Prostate gland (tissue), 2 donors: ENCODE data around the gene MBIP. TPM values are rescaled to one million over a fixed set of nuclear protein-coding genes. Genes with fewer than 3 reads are reported as not detected.

Experiments
- DNase-seq: peaks from one replicate; pipeline ENCODE4 v3.0.0-alpha.2; 2019; ENCODE audit warnings: low spot score
- H3K27ac ChIP-seq, 2 donors: fragments of 200-600 bp; sonication (generic); 2 replicates each; pipeline ENCODE4 v1.5.1; 2017 to 2019
- H3K27me3 ChIP-seq: fragments of 200-600 bp; sonication (generic); replicated peaks from 2 replicates; pipeline ENCODE4 v1.5.1; 2019; ENCODE audit not compliant: insufficient read depth
- H3K36me3 ChIP-seq, 2 donors: fragments of 200-600 bp; sonication (generic); 1 replicate in 1 of 2; 2 replicates in 1 of 2; pipeline versions ENCODE4 v1.5.1 to v1.8.1; 2017 to 2019
- H3K4me1 ChIP-seq: fragments of 200-600 bp; sonication (generic); replicated peaks from 2 replicates; pipeline ENCODE4 v1.5.1; 2019
- H3K4me3 ChIP-seq, 2 donors: fragments of 200-600 bp; sonication (generic); 2 replicates each; pipeline ENCODE4 v1.5.1; 2017 to 2019
- H3K9me3 ChIP-seq: fragments of 200-600 bp; sonication (generic); 2 replicates; pipeline ENCODE4 v1.5.1; 2017
- POLR2A ChIP-seq: fragments of 450-650 bp; IDR thresholded peaks from one replicate; pipeline ENCODE4 v1.6.1; 2016; ENCODE audit warnings: antibody characterized with exemption, mild to moderate bottlenecking
- POLR2AphosphoS5 ChIP-seq: sonication (generic); formaldehyde crosslinking; IDR thresholded peaks from one replicate; pipeline ENCODE4 v1.6.1; 2017; ENCODE audit warnings: antibody characterized with exemption
- WGBS: methylation state at CpG from one replicate; pipeline ENCODE4 v1.1.5; 2018; 5-methylcytosine and 5-hydroxymethylcytosine counted together
- intact Hi-C: fragments of 100-400 bp; cut with DNase I; formaldehyde crosslinking; loops from one replicate; pipeline ENCODE4 v1.14.2; 2022
- total RNA-seq, 2 donors: library from RNA; depleted of rRNA; stranded (reverse); fragments of >200 nt; gene quantifications; one replicate each; pipeline ENCODE4 v1.1.0, GENCODE V29; 2016
- TF ChIP-seq, protein P1 (sequence below), 4 experiments: fragments of 200-600 bp in 2 of 4; fragments of 450-650 bp in 2 of 4; sonication (generic) in 2 of 4; IDR thresholded peaks; 1 replicate in 3 of 4; 2 replicates in 1 of 4; pipeline ENCODE4 v1.5.1; 2016 to 2019; ENCODE audit warnings: antibody characterized with exemption in 4 of 4, mild to moderate bottlenecking in 2 of 4, moderate library complexity in 2 of 4

Gene MBIP
- total RNA-seq, 2 donors from 2014 or later = 15.0 to 17.7 TPM

DNA sequence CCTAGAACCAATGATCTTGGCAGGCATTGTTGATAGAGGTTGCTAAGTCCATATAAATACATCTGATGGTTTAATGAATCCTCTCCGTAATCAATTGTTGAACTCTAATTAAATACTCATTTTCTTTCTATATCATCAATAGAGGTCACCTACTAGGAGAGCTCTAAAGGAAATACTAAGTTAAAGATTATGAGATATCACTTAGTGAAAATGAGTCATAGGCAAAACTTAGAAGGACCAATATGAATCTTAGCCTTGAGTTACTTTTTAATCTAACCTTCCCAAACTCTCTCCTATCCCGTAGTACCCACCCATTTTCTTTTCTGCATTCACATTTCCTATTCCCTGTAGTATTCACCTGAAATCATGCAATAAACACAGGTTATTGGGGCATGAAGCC is 50.2 kb downstream of the MBIP start:
- intact Hi-C loops = no loop called here
- no peaks in the 10 kb centered on the region for H3K4me1 ChIP-seq
- TF ChIP-seq POLR2AphosphoS5 = no peak
- H3K4me3 ChIP-seq = no peak overlapping the region
- DNase-seq = no peak
- WGBS = 92% methylated on average over 2 of the region's 2 CpGs
- H3K9me3 ChIP-seq = no peaks in the 10 kb centered on the region
- no peak overlapping the region for H3K27ac ChIP-seq
- no peaks in the 10 kb centered on the region for H3K27me3 ChIP-seq
- H3K36me3 ChIP-seq = no peaks in the 10 kb centered on the region

DNA sequence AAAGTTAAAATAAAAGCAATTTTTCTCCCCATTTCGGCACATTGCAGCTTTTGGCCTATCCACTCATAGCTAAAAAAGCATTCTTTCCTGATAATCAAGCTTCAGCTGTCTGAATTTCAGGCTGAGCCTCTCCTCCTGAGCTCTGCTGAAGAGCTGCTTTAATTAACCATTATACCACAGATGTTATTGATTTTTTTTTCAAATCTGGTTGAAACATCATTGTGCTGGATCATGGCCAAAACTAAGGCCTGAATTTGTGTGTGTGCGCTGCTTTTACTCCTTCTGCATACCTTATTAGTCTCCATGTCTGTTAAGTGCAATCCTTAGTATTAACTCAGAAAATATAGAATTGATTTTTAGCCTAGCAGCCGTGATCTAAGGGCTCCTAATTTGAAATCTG is 52.3 kb downstream of the MBIP start:
- 97% methylated on average over 3 of the region's 3 CpGs for WGBS

DNA sequence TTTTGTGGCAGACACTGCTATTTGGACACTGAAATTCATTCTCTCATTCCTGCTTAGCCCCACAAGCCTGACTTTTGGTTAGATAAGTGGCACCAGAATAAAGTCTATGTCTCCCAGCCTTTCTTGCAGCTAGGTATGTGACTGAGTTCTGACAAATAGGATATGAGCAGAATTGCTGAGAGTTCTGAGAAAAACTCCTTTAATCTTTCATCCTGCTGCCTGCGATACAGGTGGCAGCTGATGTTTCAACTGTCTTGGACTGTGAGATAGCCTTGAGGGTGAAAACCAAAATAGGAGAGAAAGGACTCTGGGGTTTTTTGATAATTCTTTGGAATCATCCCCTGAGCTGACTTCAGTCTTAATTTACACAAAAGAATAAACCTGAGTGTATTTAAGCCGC is 55.8 kb downstream of the MBIP start:
- intact Hi-C loops = no loop called here
- H3K4me1 ChIP-seq = no peaks in the 10 kb centered on the region
- WGBS = 95% methylated on average over 2 of the region's 2 CpGs

More for the DNA sequence above, 52.3 kb downstream of the MBIP start:
- Histone ChIP-seq H3K27me3 (no peaks in the 10 kb centered on the region), H3K4me1 (no peaks in the 10 kb centered on the region), H3K36me3 (no peaks in the 10 kb centered on the region), H3K4me3 (no peak overlapping the region), H3K9me3 (no peaks in the 10 kb centered on the region), H3K27ac (no peak overlapping the region)
- intact Hi-C loops = no loop called here
- no peak for DNase-seq
- no peak for TF ChIP-seq POLR2A
- no peak for TF ChIP-seq POLR2AphosphoS5
- TF ChIP-seq, protein P1, sequence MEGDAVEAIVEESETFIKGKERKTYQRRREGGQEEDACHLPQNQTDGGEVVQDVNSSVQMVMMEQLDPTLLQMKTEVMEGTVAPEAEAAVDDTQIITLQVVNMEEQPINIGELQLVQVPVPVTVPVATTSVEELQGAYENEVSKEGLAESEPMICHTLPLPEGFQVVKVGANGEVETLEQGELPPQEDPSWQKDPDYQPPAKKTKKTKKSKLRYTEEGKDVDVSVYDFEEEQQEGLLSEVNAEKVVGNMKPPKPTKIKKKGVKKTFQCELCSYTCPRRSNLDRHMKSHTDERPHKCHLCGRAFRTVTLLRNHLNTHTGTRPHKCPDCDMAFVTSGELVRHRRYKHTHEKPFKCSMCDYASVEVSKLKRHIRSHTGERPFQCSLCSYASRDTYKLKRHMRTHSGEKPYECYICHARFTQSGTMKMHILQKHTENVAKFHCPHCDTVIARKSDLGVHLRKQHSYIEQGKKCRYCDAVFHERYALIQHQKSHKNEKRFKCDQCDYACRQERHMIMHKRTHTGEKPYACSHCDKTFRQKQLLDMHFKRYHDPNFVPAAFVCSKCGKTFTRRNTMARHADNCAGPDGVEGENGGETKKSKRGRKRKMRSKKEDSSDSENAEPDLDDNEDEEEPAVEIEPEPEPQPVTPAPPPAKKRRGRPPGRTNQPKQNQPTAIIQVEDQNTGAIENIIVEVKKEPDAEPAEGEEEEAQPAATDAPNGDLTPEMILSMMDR (IDR thresholded peaks at IDR 0.05) = no peak

DNA sequence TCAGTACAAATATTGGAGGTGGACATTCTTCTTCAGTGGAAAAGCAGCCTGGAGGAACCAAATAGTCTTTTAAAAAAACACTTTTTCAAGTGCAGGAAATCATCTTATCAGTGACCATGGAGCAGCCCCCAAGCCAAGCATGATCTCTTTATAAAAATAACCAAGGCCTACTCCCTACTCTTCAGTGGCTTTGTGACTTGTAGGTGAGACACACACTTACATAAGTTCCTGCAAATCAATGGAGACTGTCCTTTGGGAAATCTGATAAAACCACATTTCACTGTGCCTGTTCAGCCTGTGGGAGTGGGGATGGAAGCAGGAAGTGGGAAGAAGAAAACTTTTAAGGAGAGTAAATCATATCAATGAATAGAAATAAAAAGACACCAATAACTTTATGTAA is 56.3 kb downstream of the MBIP start:
- Histone ChIP-seq H3K4me3 (no peak overlapping the region), H3K9me3 (no peaks in the 10 kb centered on the region), H3K4me1 (no peaks in the 10 kb centered on the region), H3K36me3 (no peaks in the 10 kb centered on the region), H3K27ac (no peak overlapping the region), H3K27me3 (no peaks in the 10 kb centered on the region)
- intact Hi-C loops = no loop called here
- no peak for TF ChIP-seq POLR2AphosphoS5
- TF ChIP-seq POLR2A = no peak
- TF ChIP-seq, protein P1 (IDR thresholded peaks at IDR 0.05) = no peak
- no peak for DNase-seq

More for the DNA sequence above, 55.8 kb downstream of the MBIP start:
- DNase-seq = no peak
- TF ChIP-seq POLR2AphosphoS5 (no peak), POLR2A (no peak)
- TF ChIP-seq, protein P1 (IDR thresholded peaks at IDR 0.05) = no peak
- no peaks in the 10 kb centered on the region for H3K36me3 ChIP-seq
- H3K27me3 ChIP-seq = no peaks in the 10 kb centered on the region
- H3K4me3 ChIP-seq = no peak overlapping the region
- H3K9me3 ChIP-seq = no peaks in the 10 kb centered on the region
- H3K27ac ChIP-seq = no peak overlapping the region

DNA sequence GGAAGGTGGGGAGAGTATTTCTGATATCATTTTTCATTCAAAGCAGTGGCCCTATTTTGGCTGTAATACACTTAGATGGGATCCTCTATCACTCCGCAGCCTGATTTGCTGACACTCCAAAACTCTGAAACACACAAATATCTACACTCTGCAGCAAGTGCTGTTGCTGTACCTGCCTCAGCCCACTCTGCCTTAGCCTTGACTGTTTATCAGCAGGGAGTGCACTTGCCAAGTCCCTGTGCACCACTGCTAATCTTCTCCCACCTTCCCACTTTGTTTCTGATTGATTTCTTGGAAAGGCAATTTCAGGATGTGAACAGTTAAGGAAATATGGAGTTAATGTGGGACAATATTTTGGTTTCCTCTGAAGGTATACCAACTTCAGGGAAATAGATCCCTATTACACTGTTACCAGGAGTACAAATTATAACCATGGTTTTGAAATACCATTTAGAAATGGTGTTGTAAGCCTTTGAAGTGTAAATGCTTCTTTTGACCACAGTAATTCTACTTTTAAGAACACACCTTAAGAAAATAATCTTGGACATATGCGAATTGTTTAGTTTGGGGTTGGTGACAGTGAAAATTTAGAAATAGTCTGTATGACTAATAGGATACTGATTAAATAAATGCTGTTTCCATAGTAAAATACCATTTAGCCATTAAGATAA is 59.3 kb downstream of the MBIP start:
- TF ChIP-seq POLR2AphosphoS5 = no peak
- TF ChIP-seq POLR2A = no peak
- TF ChIP-seq, protein P1 (IDR thresholded peaks at IDR 0.05) = no peak
- H3K27ac ChIP-seq = no peak overlapping the region
- DNase-seq = no peak
- 90% methylated on average over 2 of the region's 2 CpGs for WGBS
- no peaks in the 10 kb centered on the region for H3K36me3 ChIP-seq
- no peaks in the 10 kb centered on the region for H3K9me3 ChIP-seq
- no peak overlapping the region for H3K4me3 ChIP-seq
- intact Hi-C loops = no loop called here
- H3K4me1 ChIP-seq = no peaks in the 10 kb centered on the region
- H3K27me3 ChIP-seq = no peaks in the 10 kb centered on the region
